ENCODE data around the gene KRT31. TPM values are rescaled to one million over a fixed set of nuclear protein-coding genes. Genes with fewer than 3 reads are reported as not detected.

The KRT31 gene
- total RNA-seq, 4 donors from 2014 or later = not detected

GRCh38 chr17:41415833-41416335 lies 18.5 kb upstream of the KRT31 start:
- 65% methylated on average over 3 of the region's 3 CpGs for WGBS
- Histone ChIP-seq H3K27ac (replicated peaks in 1 of 4) (peak overlapping the region in 2 of 4 donors; percentile 2 to 22), H3K4me3 (no peak overlapping the region), H3K4me1 (peaks cover 0 to 35% (median 29%) of the 10 kb centered on the region in 4 donors), H3K36me3 (no peaks in the 10 kb centered on the region), H3K9me3 (no peaks in the 10 kb centered on the region), H3K27me3 (no peaks in the 10 kb centered on the region)
- intact Hi-C loops (cut with DNase I) = no loop called here
- TF ChIP-seq POLR2AphosphoS5 (IDR thresholded peaks at IDR 0.05) (peak in 1 of 2 donors; percentile 13), CTCF (IDR thresholded peaks at IDR 0.05) (no peak)
- no peak for DNase-seq (ENCODE audit: extremely low spot score)

GRCh38 chr17:41415411-41415810 lies 18.0 kb upstream of the KRT31 start:
- intact Hi-C loops (cut with DNase I) = no loop called here
- 78% methylated on average over 4 of the region's 4 CpGs for WGBS
- H3K27ac ChIP-seq (replicated peaks in 1 of 4) = no peak overlapping the region

GRCh38 chr17:41413982-41414381 lies 16.6 kb upstream of the KRT31 start:
- H3K4me1 ChIP-seq = peaks cover 0 to 27% (median 23%) of the 10 kb centered on the region in 4 donors
- intact Hi-C loops (cut with DNase I) = no loop called here
- no peaks in the 10 kb centered on the region for H3K27me3 ChIP-seq
- no peaks in the 10 kb centered on the region for H3K9me3 ChIP-seq
- no peak overlapping the region for H3K27ac ChIP-seq (replicated peaks in 1 of 4)
- no peak overlapping the region for H3K4me3 ChIP-seq
- H3K36me3 ChIP-seq = no peaks in the 10 kb centered on the region
- 85% methylated on average over 2 of the region's 2 CpGs for WGBS
- TF ChIP-seq POLR2AphosphoS5 (IDR thresholded peaks at IDR 0.05) = no peak
- no peak for TF ChIP-seq EP300 (IDR thresholded peaks at IDR 0.05)
- no peak for TF ChIP-seq POLR2A (IDR thresholded peaks at IDR 0.05; ENCODE audit: low read depth)
- no peak for TF ChIP-seq CTCF (IDR thresholded peaks at IDR 0.05)
- DNase-seq (ENCODE audit: extremely low spot score) = no peak

More at GRCh38 chr17:41415411-41415810, 18.0 kb upstream of the KRT31 start:
- H3K4me1 ChIP-seq = peaks cover 0 to 35% (median 29%) of the 10 kb centered on the region in 4 donors
- H3K4me3 ChIP-seq = no peak overlapping the region
- no peak for DNase-seq (ENCODE audit: extremely low spot score)
- no peaks in the 10 kb centered on the region for H3K27me3 ChIP-seq
- no peaks in the 10 kb centered on the region for H3K36me3 ChIP-seq
- TF ChIP-seq POLR2A (IDR thresholded peaks at IDR 0.05; ENCODE audit: low read depth) (no peak), EP300 (IDR thresholded peaks at IDR 0.05) (no peak), CTCF (IDR thresholded peaks at IDR 0.05) (no peak), POLR2AphosphoS5 (IDR thresholded peaks at IDR 0.05) (no peak)
- no peaks in the 10 kb centered on the region for H3K9me3 ChIP-seq

GRCh38 chr17:41413353-41413957 lies 16.0 kb upstream of the KRT31 start:
- H3K27ac ChIP-seq (replicated peaks in 1 of 4) = no peak overlapping the region
- H3K27me3 ChIP-seq = no peaks in the 10 kb centered on the region
- no peak for DNase-seq (ENCODE audit: extremely low spot score)
- H3K9me3 ChIP-seq = no peaks in the 10 kb centered on the region
- no peaks in the 10 kb centered on the region for H3K36me3 ChIP-seq
- intact Hi-C loops (cut with DNase I) = no loop called here
- TF ChIP-seq CTCF (IDR thresholded peaks at IDR 0.05) = no peak
- TF ChIP-seq POLR2A (IDR thresholded peaks at IDR 0.05; ENCODE audit: low read depth) = no peak
- no peak for TF ChIP-seq POLR2AphosphoS5 (IDR thresholded peaks at IDR 0.05)
- no peak for TF ChIP-seq EP300 (IDR thresholded peaks at IDR 0.05)
- no peak overlapping the region for H3K4me3 ChIP-seq
- peaks cover 0 to 27% (median 23%) of the 10 kb centered on the region in 4 donors for H3K4me1 ChIP-seq
- 75% methylated on average over 5 of the region's 5 CpGs for WGBS

All from esophagus muscularis mucosa (tissue), 4 donors.